ENCODE data around the gene ANKRD22. TPM values are rescaled to one million over a fixed set of nuclear protein-coding genes. Genes with fewer than 3 reads are reported as not detected.

Gene ANKRD22
- polyA plus RNA-seq, 1 donor (not counting 4 experiments of a cell fraction or from before 2014, with no cell fraction given), result 4.4 TPM

DNA sequence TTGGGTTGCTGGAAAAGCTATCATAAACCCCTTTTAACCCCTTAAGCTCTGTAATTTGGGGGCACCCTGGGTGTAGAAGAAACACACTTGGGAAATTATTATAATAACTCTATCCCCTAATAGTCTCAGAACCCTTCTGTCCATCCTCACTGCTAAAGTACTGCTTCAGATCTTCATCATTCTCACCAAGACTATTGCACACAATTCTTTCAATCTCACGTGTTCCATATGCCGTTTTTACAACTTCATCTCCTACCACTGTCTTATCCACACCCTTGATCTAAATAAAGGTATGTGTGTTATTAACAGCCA lies 15.8 kb downstream of the ANKRD22 start:
- H3K9me3 ChIP-seq (ENCODE audit: control insufficient read depth, low read depth, low read length), result no peaks in the 10 kb centered on the region
- no peaks in the 10 kb centered on the region for H3K9me1 ChIP-seq (ENCODE audit: control insufficient read depth, extremely low read depth, insufficient read depth, low read length)
- H3K4me3 ChIP-seq (ENCODE audit: control insufficient read depth in 2 of 3, extremely low read depth in 1 of 3, insufficient read depth in 2 of 3, low read depth in 1 of 3, low read length in 3 of 3), result no peak overlapping the region
- no peaks in the 10 kb centered on the region for H3K27me3 ChIP-seq (ENCODE audit: control insufficient read depth, extremely low read depth, insufficient read depth, low read length)
- H3K36me3 ChIP-seq (ENCODE audit: control insufficient read depth in 2 of 2, extremely low read depth in 1 of 2, insufficient read depth in 2 of 2, low read length in 2 of 2), result no peaks in the 10 kb centered on the region
- FAIRE-seq, result no peak
- H3K79me2 ChIP-seq (ENCODE audit: control insufficient read depth, insufficient read depth, low read length), result no peaks in the 10 kb centered on the region
- no peak overlapping the region for H3K4me2 ChIP-seq (ENCODE audit: control insufficient read depth, extremely low read depth, insufficient read depth, low read depth, low read length)
- H3K4me1 ChIP-seq (ENCODE audit: control insufficient read depth, extremely low read depth, insufficient read depth, low read length), result peaks cover 7% of the 10 kb centered on the region
- H2AFZ ChIP-seq (ENCODE audit: control insufficient read depth, low read length), result no peak overlapping the region
- TF ChIP-seq, protein P1, sequence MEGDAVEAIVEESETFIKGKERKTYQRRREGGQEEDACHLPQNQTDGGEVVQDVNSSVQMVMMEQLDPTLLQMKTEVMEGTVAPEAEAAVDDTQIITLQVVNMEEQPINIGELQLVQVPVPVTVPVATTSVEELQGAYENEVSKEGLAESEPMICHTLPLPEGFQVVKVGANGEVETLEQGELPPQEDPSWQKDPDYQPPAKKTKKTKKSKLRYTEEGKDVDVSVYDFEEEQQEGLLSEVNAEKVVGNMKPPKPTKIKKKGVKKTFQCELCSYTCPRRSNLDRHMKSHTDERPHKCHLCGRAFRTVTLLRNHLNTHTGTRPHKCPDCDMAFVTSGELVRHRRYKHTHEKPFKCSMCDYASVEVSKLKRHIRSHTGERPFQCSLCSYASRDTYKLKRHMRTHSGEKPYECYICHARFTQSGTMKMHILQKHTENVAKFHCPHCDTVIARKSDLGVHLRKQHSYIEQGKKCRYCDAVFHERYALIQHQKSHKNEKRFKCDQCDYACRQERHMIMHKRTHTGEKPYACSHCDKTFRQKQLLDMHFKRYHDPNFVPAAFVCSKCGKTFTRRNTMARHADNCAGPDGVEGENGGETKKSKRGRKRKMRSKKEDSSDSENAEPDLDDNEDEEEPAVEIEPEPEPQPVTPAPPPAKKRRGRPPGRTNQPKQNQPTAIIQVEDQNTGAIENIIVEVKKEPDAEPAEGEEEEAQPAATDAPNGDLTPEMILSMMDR (optimal IDR thresholded peaks at IDR 0.05 in 1 of 3, IDR thresholded peaks at IDR 0.05 in 1 of 3, conservative IDR thresholded peaks at IDR 0.05 in 1 of 3; ENCODE audit: extremely low read depth in 1 of 3, insufficient read depth in 2 of 3, low read length in 3 of 3), result no peak
- TF ChIP-seq EZH2 (IDR thresholded peaks at IDR 0.05; ENCODE audit: low read length), result no peak
- dilution Hi-C loops (cut with MboI; ENCODE audit: extremely low pct_ligation_motif_present, low sequenced_read_pairs), result no loop called here
- DNase-seq (ENCODE audit: low read depth, low spot score), result no peak
- H3K27ac ChIP-seq (ENCODE audit: control insufficient read depth, insufficient read depth, low read length), result no peak overlapping the region
- no peaks in the 10 kb centered on the region for H4K20me1 ChIP-seq (ENCODE audit: control insufficient read depth, extremely low read depth, insufficient read depth, low read length)
- H3K9ac ChIP-seq (ENCODE audit: control insufficient read depth, extremely low read depth, insufficient read depth, low read length), result no peak overlapping the region

GRCh38 chr10:88835096-88835909 lies 16.3 kb downstream of the ANKRD22 start:
- H4K20me1 ChIP-seq (ENCODE audit: control insufficient read depth, extremely low read depth, insufficient read depth, low read length), result no peaks in the 10 kb centered on the region
- no peak overlapping the region for H3K4me3 ChIP-seq (ENCODE audit: control insufficient read depth in 2 of 3, extremely low read depth in 1 of 3, insufficient read depth in 2 of 3, low read depth in 1 of 3, low read length in 3 of 3)
- H3K4me2 ChIP-seq (ENCODE audit: control insufficient read depth, extremely low read depth, insufficient read depth, low read depth, low read length), result no peak overlapping the region
- peaks cover 7% of the 10 kb centered on the region for H3K4me1 ChIP-seq (ENCODE audit: control insufficient read depth, extremely low read depth, insufficient read depth, low read length)
- TF ChIP-seq, protein P1 (optimal IDR thresholded peaks at IDR 0.05 in 1 of 3, IDR thresholded peaks at IDR 0.05 in 1 of 3, conservative IDR thresholded peaks at IDR 0.05 in 1 of 3; ENCODE audit: extremely low read depth in 1 of 3, insufficient read depth in 2 of 3, low read length in 3 of 3), result peak; percentile 79 to 89 (median 88)
- no peak for TF ChIP-seq EZH2 (IDR thresholded peaks at IDR 0.05; ENCODE audit: low read length)
- H3K36me3 ChIP-seq (ENCODE audit: control insufficient read depth in 2 of 2, extremely low read depth in 1 of 2, insufficient read depth in 2 of 2, low read length in 2 of 2), result no peaks in the 10 kb centered on the region
- H3K9me3 ChIP-seq (ENCODE audit: control insufficient read depth, low read depth, low read length), result no peaks in the 10 kb centered on the region
- dilution Hi-C loops (cut with MboI; ENCODE audit: extremely low pct_ligation_motif_present, low sequenced_read_pairs), result no loop called here
- H2AFZ ChIP-seq (ENCODE audit: control insufficient read depth, low read length), result no peak overlapping the region
- no peaks in the 10 kb centered on the region for H3K9me1 ChIP-seq (ENCODE audit: control insufficient read depth, extremely low read depth, insufficient read depth, low read length)
- no peaks in the 10 kb centered on the region for H3K79me2 ChIP-seq (ENCODE audit: control insufficient read depth, insufficient read depth, low read length)
- H3K27me3 ChIP-seq (ENCODE audit: control insufficient read depth, extremely low read depth, insufficient read depth, low read length), result no peaks in the 10 kb centered on the region
- DNase-seq (ENCODE audit: low read depth, low spot score), result peak; percentile 52
- FAIRE-seq, result peak; percentile 97
- no peak overlapping the region for H3K27ac ChIP-seq (ENCODE audit: control insufficient read depth, insufficient read depth, low read length)
- H3K9ac ChIP-seq (ENCODE audit: control insufficient read depth, extremely low read depth, insufficient read depth, low read length), result no peak overlapping the region

Measured in keratinocyte (primary cell).